ENCODE measurements around the gene PALM3.
"Not testable (repeated sequence)": the region's sequence is repeated elsewhere in the genome, so short reads cannot be mapped to it uniquely, and the experiment has no call there.

PALM3 gene

DNA sequence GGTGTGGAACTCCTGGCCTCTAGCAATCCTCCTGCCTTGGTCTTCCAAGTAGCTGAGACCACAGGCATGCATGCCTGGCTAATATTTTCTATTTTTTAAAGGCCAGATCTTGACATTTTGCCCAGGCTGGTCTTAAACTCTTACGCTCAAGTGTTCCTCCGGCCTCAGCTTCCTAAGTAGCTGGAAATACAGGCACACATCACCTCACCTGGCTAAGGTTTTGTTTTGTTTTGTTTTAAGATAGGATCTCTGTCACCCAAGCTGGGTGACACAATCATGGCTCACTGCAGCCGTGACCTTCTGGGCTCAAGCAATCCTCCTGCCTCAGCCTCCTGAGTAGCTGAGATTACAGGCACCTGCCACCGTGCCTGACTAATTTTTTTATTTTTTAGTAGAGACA is 39.4 kb downstream of the PALM3 start:
- peak in 1 of 2 donors; percentile 64 for DNase-seq (ENCODE audit: low read depth in 2 of 2)
- no peak for TF ChIP-seq CTCF (IDR thresholded peaks at IDR 0.05; ENCODE audit: low read depth, low read length)
- no peak overlapping the region for H3K4me3 ChIP-seq (replicated peaks in 1 of 2; ENCODE audit: low read depth in 2 of 2, low read length in 2 of 2)

GRCh38 chr19:14021474-14021873 is 40.4 kb downstream of the PALM3 start:
- peak in 1 of 2 donors; percentile 15 for DNase-seq (ENCODE audit: low read depth in 2 of 2)
- no peak for TF ChIP-seq CTCF (IDR thresholded peaks at IDR 0.05; ENCODE audit: low read depth, low read length)
- H3K4me3 ChIP-seq (replicated peaks in 1 of 2; ENCODE audit: low read depth in 2 of 2, low read length in 2 of 2) = no peak overlapping the region

GRCh38 chr19:14019739-14020138 is 42.1 kb downstream of the PALM3 start:
- not testable (repeated sequence) for H3K4me3 ChIP-seq (replicated peaks in 1 of 2; ENCODE audit: low read depth in 2 of 2, low read length in 2 of 2); DNase-seq (ENCODE audit: low read depth in 2 of 2)

GRCh38 chr19:14019100-14019499 is 42.8 kb downstream of the PALM3 start:
- DNase-seq (ENCODE audit: low read depth in 2 of 2) = no peak
- no peak overlapping the region for H3K4me3 ChIP-seq (replicated peaks in 1 of 2; ENCODE audit: low read depth in 2 of 2, low read length in 2 of 2)
- TF ChIP-seq CTCF (IDR thresholded peaks at IDR 0.05; ENCODE audit: low read depth, low read length) = no peak

DNA sequence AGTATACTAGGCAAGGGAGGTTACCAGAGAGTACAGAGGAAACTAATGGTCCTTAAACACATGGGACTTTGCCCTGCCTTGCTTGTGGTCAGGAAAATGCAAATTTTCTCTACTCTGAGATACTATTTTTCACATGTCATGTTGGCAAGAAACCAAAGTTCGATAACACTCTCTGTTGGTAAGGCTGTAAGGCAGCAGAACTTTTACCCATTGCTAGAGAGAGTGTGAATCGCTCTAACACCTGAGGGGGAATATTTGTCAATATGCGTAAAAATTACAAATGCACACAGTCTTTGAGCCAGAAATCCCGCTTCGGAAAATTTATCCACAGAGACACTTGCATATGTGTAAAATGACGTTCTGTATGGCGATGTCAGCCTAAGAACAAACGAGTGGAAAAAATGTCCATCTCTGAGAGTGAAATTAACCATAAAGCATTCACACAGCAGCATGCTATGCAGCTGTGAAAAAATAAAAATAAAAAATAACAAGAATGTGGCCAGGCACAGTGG is 46.3 kb downstream of the PALM3 start:
- H3K4me3 ChIP-seq (replicated peaks in 1 of 2; ENCODE audit: low read depth in 2 of 2, low read length in 2 of 2) = no peak overlapping the region
- no peak for TF ChIP-seq CTCF (IDR thresholded peaks at IDR 0.05; ENCODE audit: low read depth, low read length)
- no peak for DNase-seq (ENCODE audit: low read depth in 2 of 2)

GRCh38 chr19:14012378-14012915 is 49.4 kb downstream of the PALM3 start:
- no peak for TF ChIP-seq CTCF (IDR thresholded peaks at IDR 0.05; ENCODE audit: low read depth, low read length)
- DNase-seq (ENCODE audit: low read depth in 2 of 2) = no peak
- H3K4me3 ChIP-seq (replicated peaks in 1 of 2; ENCODE audit: low read depth in 2 of 2, low read length in 2 of 2) = no peak overlapping the region

- no peak for TF ChIP-seq CTCF (IDR thresholded peaks at IDR 0.05; ENCODE audit: low read depth, low read length)
- no peak for DNase-seq (ENCODE audit: low read depth in 2 of 2)
- H3K4me3 ChIP-seq (replicated peaks in 1 of 2; ENCODE audit: low read depth in 2 of 2, low read length in 2 of 2) = peak overlapping the region; percentile 70 to 73
Observed at GRCh38 chr19:14006766-14007562, 54.9 kb downstream of the PALM3 start.
